Jurkat, Clone E6-1 (cell line): ENCODE measurements around the gene ARPC5.
A peak's percentile ranks its signal among the peaks of the same experiment; 100 is the strongest.

Experiments used
- DNase-seq: peaks from one replicate; pipeline ENCODE4 v3.0.0-alpha.2; 2011; ENCODE audit warnings: low read depth, low spot score
- H3K4me3 ChIP-seq: 2 replicates; pipeline ENCODE4 v1.5.1; 2011; ENCODE audit warnings: mild to moderate bottlenecking, low read length, control low read depth, moderate library complexity

Gene ARPC5

GRCh38 chr1:183592733-183593132, 42.9 kb downstream of the ARPC5 start:
- no peak for DNase-seq
- no peak overlapping the region for H3K4me3 ChIP-seq

GRCh38 chr1:183590244-183591191, 45.1 kb downstream of the ARPC5 start, which contains the start of gene NCF2:
NCF2 (minus strand) TSS chr1:183590459; CDS start chr1:183590329, 130 bp downstream.
- DNase-seq = peak; percentile 28
- H3K4me3 ChIP-seq = no peak within 1 kb of the TSS

- DNase-seq = no peak
- H3K4me3 ChIP-seq = no peak overlapping the region
These were observed 45.7 kb downstream of the ARPC5 start for GRCh38 chr1:183589874-183590243.

GRCh38 chr1:183589384-183589783, 46.2 kb downstream of the ARPC5 start:
- no peak for DNase-seq
- no peak overlapping the region for H3K4me3 ChIP-seq

- no peak overlapping the region for H3K4me3 ChIP-seq
- no peak for DNase-seq
These were observed 46.8 kb downstream of the ARPC5 start for GRCh38 chr1:183588827-183589226.

DNA sequence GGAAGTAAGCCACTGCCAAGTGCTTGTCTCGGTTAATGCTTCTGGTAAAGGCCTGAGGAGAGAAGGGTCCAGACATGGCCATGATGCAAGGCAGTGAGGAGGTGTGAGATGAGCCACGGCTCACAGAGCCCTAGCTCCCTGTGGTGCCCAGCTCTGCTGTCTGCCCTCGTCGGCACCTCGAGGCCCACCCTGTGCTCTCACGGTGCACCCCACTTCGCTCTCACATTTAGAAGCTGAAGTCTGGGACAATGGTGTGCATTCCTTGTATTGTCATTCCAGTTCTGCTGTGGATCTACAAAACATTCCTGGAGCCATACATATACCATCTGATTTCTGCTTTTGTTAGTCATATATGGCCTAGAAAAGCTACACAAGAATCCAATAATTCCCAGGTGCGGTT, 48.7 kb downstream of the ARPC5 start:
- no peak for DNase-seq
- no peak overlapping the region for H3K4me3 ChIP-seq

- DNase-seq = no peak
- H3K4me3 ChIP-seq = no peak overlapping the region
These were observed 49.1 kb downstream of the ARPC5 start for GRCh38 chr1:183586455-183586854.

DNA sequence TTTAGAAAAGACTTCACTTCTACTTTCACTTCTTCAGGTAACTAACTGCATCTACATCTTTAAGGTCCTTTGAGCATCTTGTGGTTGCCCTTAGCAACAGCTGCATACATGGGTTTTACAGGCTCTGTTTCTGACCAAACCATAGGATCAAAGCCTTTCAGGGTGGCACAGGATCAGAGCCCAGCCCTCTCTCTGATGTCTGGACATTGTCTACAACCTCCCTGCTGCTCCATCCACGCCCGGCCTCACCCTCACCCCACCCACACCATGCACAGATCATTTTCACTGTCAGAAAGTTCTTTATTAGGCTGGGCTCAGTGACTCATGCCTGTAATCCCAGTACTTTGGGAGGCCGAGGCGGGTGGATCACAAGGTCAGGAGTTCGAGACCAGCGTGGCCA, 50.5 kb downstream of the ARPC5 start:
- H3K4me3 ChIP-seq = no peak overlapping the region
- DNase-seq = no peak

- H3K4me3 ChIP-seq = no peak overlapping the region
- no peak for DNase-seq
These were observed 51.4 kb downstream of the ARPC5 start for GRCh38 chr1:183584147-183584546.

GRCh38 chr1:183583466-183583865, 52.1 kb downstream of the ARPC5 start:
- DNase-seq = no peak
- H3K4me3 ChIP-seq = no peak overlapping the region

- no peak for DNase-seq
- no peak overlapping the region for H3K4me3 ChIP-seq
These were observed 53.4 kb downstream of the ARPC5 start for GRCh38 chr1:183582021-183582713.

GRCh38 chr1:183580281-183580682, 55.3 kb downstream of the ARPC5 start:
- DNase-seq = peak; percentile 76
- no peak overlapping the region for H3K4me3 ChIP-seq

GRCh38 chr1:183578856-183579255, 56.7 kb downstream of the ARPC5 start:
- DNase-seq = no peak
- no peak overlapping the region for H3K4me3 ChIP-seq

DNA sequence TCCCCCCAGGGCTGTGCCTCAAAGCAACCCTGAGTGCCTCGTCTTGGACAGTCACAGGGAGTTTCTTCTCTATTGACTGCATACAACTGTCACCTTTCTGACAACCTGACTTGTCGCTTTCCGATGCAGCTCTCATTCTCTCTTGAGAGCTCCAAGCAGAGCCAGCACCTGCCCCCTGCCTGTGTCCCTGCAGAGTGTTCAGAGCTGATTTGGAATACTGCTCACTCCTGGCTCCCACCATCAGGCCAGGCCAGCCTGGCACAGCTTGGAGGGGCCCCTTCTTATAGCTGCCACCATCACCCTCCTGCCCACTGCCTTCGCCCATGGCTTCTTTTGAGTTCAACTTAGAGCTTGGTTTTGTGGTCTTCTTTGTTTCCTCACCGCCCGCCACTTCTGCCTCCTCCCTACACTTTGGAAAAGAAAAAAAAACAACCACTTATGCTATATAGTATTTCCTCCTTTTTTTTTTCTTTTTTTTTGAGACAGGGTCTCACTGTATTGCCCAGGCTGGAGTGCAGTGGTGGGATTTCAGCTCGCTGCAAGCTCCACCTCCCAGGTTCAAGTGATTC, 57.6 kb downstream of the ARPC5 start:
- DNase-seq = peak; percentile 57
- no peak overlapping the region for H3K4me3 ChIP-seq

DNA sequence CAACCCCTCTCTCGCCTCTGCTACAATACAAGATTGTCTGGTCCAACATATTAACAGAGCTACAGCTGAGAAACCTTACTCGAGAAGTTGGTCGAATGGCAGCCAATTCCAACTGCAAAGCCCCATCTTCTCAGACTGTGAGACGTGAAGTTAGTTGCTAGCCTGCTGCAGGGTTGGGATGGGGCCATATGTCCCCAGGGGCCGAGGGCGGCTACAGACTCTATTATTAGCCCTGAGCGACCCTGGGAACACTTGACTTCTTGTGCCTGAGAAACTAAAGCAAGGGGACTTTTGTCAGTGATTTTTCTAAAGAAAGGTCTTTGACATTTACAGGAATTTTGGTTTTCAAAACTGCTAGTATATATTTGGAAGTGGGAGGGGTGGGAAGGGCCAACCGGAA, 59.0 kb downstream of the ARPC5 start:
- H3K4me3 ChIP-seq = no peak overlapping the region
- DNase-seq = no peak

- DNase-seq = no peak
These were observed 60.0 kb downstream of the ARPC5 start for GRCh38 chr1:183575606-183576005.

GRCh38 chr1:183572721-183573120, 62.9 kb downstream of the ARPC5 start:
- no peak for DNase-seq
- H3K4me3 ChIP-seq = no peak overlapping the region

More at GRCh38 chr1:183575606-183576005, 60.0 kb downstream of the ARPC5 start:
- no peak overlapping the region for H3K4me3 ChIP-seq

DNA sequence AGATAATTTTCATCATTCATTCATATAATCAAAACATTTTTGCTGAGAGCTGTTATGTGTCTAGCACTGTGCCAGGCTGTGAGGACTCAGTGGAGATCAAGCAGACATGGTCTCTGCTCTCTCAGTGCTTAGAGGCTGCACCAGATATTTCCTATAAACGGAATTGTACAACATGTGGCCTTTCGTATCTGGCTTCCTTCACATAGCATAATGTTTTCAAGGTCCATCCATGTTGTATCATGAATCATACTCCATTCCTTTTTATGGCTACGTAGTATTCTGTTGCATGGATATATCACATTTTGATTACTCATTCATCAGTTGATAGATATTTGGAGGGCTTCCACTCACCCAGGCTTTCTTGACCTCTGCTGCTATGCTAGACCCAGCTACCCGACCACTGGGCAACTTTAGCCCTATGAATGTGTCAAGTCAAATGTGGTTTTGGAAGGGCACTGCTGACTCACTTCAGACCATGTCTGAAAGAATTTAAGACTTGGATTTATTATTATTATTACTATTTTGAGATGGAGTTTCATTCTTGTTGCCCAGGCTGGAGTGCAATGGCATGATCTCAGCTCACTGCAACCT, 63.8 kb downstream of the ARPC5 start:
- H3K4me3 ChIP-seq = no peak overlapping the region
- DNase-seq = no peak
